Activated T-helper 1 cell treated with anti-CD3 and anti-CD28 coated beads, Interleukin-2, amount 50 U/mL, for 16 hours (primary cell): ENCODE results near the gene KCNG1.
A peak's percentile ranks its signal among the peaks of the same experiment; 100 is the strongest.

Experiments used
- DNase-seq, 2 donors: peaks; one replicate each; pipeline ENCODE4 v3.0.0-alpha.2; 2020; ENCODE audit warnings: low read depth in 1 of 2, low spot score in 1 of 2

Gene KCNG1

DNA sequence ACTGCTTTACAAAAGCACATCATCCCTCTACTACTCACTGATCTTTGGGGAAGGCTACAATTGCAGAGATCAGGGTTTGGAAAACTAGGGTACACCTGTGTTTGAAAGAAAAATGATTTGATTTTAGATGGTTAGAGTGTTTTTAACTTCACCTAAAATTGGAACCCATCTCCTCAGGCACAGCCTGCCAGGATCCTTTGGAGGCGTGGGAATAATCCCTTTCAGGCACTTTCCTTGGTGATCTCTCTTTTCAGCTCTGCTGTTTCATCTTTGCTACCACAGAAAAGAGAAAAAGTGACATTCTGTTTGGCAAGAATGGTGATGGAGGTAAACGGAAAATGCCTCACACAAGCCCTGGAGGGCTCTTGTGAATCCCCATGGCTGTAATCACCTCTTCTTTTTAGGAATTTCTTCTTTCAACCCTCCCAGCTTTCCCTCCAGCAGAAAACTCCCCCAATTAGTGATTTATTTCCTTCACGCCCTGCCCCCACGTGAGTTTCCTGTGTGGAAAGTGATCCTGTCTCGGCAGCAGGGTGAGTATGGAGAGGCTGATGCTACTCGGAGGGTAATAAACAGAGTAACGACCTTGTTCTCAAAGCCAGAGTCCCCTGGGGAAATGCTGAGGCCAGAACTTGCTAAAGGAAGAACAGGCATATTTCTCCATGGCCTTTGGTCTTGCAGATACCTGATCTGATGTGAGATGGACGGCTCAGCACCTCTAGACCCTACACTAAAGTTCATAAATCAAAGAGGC, 9.2 kb downstream of the KCNG1 start:
- no peak for DNase-seq

- DNase-seq, result no peak
These were observed 10.6 kb downstream of the KCNG1 start for GRCh38 chr20:51012357-51012756.

- no peak for DNase-seq
These were observed 11.4 kb downstream of the KCNG1 start for GRCh38 chr20:51011479-51011878.

GRCh38 chr20:51010932-51011331, 12.0 kb downstream of the KCNG1 start:
- DNase-seq, result no peak

GRCh38 chr20:51010043-51010365, 12.9 kb downstream of the KCNG1 start:
- DNase-seq, result no peak

DNA sequence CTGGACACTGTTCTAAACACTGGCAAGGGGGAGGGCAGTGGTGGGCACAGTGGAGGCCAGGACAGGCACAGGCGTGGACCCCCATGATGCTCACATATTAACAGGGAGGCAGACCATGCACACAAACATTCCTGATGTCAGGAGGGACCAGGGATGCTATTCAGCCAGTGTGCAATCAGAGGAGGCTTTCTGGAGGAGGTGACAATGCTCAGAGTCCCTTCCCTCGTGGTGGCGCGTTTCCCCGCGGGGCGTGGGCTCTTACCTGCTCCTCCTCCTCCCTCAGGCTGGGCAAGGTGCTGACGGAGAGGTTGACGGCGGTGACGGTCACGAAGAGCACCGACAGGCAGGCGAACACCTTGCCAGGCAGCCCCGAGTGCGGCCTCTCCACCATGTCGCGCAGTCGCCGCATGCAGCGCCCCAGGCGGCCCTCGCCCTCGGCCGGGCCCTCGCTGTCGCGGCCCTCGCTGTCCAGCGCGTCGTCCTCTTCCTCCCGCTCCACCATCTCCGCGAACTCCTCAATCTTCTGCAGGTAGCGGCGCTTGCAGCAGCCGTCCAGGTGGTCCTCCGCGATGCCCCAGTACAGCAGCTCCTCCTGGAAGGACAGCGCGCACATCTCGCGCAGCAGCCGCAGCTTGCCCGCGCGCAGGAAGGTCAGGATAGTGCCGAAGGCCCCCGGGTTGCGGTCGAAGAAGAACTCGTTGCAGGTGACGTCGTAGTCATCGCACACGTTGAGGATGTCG, 13.4 kb downstream of the KCNG1 start:
- no peak for DNase-seq

DNA sequence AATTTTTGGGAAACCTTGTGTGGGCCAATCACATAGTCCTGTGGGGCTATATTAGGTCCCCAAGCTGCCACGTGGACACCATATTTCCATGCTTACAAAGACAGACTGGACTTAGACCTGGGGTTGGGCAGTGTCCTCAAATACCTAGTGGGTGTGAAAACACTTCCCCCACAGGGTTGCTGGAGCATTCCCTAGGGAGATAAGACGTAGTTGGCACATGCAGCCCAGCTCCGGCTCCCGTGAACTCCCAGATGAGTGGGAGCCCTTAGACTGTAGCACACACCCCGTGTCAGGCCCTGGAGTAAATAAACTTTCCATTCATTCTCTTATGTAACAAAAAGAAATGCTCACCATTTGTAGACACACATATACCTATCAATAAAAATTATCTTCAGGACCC, 14.2 kb downstream of the KCNG1 start:
- DNase-seq, result no peak

- no peak for DNase-seq
These were observed 17.7 kb downstream of the KCNG1 start for GRCh38 chr20:51005214-51005613.

DNA sequence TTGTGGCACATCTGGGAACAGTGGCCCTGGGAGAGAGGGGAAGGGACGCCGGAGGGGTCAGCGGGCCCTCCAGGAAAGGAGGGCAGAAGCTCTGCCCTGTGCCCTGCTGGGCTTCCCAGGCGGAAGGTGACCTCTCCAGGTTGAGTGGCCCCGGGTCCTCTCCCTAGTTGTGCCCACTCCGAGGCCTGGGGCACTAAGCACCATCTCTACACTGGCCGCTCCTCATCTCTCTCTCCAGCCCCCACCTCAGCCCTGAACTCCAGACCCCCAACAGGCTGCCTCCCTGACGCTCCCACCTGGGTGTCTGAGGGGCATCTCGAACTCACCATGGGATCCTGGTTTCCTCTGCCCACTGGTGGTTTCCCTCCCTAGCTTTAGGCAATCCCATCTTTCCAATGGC, 18.1 kb downstream of the KCNG1 start:
- no peak for DNase-seq

DNA sequence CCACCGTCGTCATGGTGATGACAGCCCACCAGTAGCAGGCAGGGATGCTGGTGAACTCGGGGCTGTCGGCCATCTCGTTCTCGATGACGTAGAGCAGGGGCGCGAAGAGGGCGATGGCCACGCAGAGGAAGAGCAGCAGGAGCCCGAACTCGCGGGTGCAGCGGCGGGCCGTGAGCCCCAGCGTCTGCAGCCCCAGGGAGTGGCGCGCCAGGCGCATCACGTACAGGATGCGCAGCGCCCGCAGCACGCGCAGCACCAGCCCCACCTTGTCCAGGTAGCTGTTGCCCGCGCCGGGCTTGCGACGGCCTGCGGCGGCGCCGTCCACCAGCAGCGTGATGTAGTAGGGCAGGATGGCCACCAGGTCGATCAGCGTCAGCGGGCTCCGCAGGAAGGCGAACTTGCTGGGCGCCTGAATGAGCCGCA, 18.6 kb downstream of the KCNG1 start:
- no peak for DNase-seq

- DNase-seq, result no peak
These were observed 19.2 kb downstream of the KCNG1 start for GRCh38 chr20:51003753-51004152.

DNA sequence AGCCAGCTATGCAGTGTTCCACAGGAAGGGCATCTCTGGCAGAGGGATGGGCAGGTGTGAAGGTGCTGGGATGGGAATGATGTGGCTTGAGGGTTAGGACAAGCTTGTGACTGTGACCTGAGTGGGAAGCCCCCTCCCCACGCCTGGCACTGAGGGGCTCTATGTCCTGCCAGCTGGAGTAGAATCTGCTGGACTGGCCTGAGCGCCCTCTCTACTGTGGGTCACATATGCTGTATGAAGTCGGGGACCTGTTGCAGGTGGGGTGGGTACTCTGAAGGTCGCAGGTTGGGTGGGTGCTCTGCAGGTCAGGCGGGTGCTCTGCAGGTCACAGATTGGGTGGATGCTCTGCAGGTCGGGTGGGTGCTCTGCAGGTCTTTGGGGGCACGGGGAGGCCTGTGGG, 20.3 kb downstream of the KCNG1 start:
- DNase-seq, result no peak

DNA sequence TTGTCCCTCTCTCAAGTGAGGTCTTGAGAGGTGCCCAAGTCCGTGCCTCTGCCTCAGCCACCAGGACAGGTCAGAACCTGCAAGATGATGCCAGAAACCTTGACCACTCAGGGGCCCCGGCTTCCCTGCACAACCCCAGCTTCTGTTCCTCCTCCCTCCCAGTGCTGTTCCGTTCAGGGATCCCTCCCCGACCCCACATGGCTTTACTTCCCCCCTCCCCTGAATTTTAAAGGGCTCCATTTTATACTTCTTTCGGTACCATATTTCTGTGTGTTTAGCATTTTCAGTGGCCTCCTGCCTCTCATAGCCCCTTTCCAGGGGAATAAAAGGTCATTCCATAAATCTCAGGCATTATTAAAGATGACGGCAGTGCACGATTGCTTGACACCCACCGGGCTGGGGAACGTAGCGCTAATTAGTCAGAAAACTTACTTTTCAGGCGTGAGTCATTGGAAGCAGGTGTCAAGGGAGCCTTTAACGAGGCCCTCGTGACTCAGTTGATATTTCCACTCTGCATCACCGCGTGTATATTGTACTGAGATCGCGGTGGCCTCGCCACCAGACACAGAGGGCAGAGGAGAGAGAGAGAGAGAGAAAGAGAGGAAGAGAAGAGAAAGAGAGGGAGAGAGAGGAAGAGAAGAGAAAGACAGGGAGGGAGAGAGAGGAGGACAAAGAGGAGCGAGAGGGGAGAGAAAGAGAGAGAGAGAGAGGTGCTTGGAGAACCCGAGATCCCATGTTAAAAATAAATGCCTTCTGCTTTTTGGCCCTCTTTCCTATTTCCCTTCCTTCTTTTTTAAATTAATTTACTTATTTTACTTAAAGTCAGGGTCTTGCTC, 21.3 kb downstream of the KCNG1 start:
- DNase-seq, result no peak

- DNase-seq, result no peak
These were observed 23.6 kb downstream of the KCNG1 start for GRCh38 chr20:50999355-50999754.

GRCh38 chr20:50996901-50997865, 25.7 kb downstream of the KCNG1 start:
- no peak for DNase-seq

DNA sequence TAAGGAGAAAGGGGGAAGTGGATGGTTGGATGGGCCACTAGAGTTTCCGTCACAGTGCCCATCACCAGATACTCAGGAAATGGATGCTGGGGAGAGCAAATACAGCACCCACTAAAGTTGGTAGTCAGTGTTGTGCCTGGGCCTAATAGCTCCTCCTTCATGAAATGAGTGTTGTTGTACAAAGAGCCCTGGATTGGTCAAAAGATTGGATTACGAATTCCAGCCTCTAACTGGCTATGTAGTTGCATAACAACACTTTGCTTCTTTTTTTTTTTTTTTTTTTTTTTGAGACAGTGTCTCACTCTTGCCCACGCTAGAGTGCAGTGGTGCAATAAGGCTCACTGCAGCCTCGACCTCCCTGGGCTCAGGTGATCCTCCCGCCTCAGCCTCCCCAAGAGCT, 27.4 kb downstream of the KCNG1 start:
- DNase-seq, result no peak

- no peak for DNase-seq
These were observed 29.0 kb downstream of the KCNG1 start for GRCh38 chr20:50993876-50994275.

DNA sequence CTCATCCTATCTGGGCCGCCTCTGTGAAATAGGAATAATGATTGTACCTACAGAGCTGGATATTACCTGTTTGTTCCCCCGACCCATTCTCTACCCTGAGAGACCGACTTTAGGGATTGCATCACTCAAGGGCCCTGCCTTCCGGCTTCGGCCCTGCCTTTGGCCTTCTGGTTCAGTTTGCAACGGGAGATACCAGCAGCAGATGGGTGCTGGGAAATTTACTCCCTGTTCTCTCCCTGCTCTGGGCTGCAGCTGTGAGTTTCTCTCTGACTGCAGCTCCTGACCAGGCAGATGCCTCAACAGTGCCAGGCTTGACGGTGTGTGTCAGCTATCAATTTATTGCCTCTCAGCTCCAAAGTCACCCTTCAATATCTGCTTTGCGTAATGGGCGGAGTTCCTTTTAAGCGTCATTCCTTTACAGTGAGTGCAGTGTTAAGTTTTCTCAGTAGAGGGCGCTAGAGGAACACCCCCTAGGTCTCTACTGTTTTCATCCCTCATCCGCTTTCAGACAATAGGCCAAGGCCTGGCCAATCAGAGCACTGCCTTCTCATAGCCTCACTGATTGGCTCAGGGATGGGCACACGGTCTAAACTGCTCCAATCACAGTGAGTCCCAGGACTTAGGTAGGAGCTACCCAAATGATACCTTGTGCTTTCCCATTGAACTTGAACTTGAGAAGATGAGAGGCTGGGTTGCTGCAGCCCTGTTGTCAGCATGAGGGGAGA, 30.0 kb downstream of the KCNG1 start:
- peak in 1 of 2 donors; percentile 6 for DNase-seq

DNA sequence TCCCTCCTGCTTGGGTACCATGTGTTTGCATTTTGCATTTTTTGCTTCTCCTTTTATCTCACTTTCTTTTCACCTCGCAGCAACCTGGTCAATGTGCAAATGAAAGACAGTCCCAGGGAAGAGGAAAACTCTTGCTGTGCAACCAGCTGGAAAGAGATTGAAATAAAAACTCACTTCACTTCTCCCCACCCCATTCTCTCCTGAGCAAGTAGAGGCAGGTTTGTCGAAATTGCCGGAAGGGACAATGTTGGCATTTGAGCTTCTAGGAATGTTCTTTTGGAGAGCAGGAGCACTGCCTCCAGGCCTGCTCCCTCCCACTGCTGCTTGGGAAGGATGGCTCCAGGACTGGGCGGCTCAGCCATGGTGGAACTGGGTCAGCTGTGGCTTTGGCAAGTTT, 30.6 kb downstream of the KCNG1 start:
- no peak for DNase-seq

DNA sequence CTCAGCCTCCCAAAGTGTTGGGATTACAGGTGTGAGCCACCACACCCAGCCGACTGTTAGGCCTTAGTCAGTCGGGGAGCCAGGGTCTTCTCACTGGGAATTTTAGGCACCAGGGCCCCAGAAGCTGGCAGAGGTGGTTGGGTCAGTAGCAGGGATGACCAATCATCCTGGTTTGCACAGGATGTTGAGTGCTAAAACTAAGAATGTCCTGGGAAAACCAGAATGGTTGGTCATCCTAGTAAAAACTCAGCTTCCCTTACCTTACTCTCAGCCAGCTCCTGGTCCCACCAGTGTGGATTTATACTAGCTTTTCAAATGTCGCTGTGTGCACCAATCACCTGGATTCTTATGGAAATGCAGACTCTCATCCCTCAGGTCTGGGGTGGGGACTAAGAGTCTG, 31.8 kb downstream of the KCNG1 start:
- DNase-seq, result no peak
